ENCODE data around the gene TIPARP. TPM values are rescaled to one million over a fixed set of nuclear protein-coding genes. Genes with fewer than 3 reads are reported as not detected.

TIPARP gene
- total and polyA plus RNA-seq, 2 of the 8 experiments (the other 6 are each of a cell fraction or from before 2014, with no cell fraction given) = 1.6 to 5.8 TPM

- no peak overlapping the region for H3K4ac ChIP-seq (replicated peaks; ENCODE audit: insufficient read length, low read depth, low read length)
- no peak for DNase-seq (ENCODE audit: low read depth in 1 of 2, low spot score in 2 of 2)
- H3K27ac ChIP-seq (ENCODE audit: low read depth, low read length) = no peak overlapping the region
- H3K23ac ChIP-seq (ENCODE audit: insufficient read length) = no peak overlapping the region
- no peak overlapping the region for H3K18ac ChIP-seq (ENCODE audit: extremely low read depth, low read length)
- no peaks in the 10 kb centered on the region for H3K23me2 ChIP-seq (ENCODE audit: low read depth, low read length)
- H3K79me2 ChIP-seq (ENCODE audit: control insufficient read depth in 1 of 2, insufficient read depth in 2 of 2, low read length in 2 of 2) = no peaks in the 10 kb centered on the region
- no peak overlapping the region for H2AK5ac ChIP-seq (ENCODE audit: low read depth, low read length)
- no peaks in the 10 kb centered on the region for H3K27me3 ChIP-seq (replicated peaks in 1 of 4; ENCODE audit: control insufficient read depth in 3 of 4, extremely low read depth in 1 of 4, insufficient read depth in 3 of 4, low read length in 3 of 4)
- no peak overlapping the region for H2BK120ac ChIP-seq (replicated peaks; ENCODE audit: low read depth, low read length)
- H3K14ac ChIP-seq (ENCODE audit: insufficient read length) = no peak overlapping the region
- no peak overlapping the region for H2BK5ac ChIP-seq (ENCODE audit: low read depth, low read length)
- H3K9ac ChIP-seq (replicated peaks in 1 of 4; ENCODE audit: extremely low read depth in 1 of 4, low read depth in 3 of 4, low read length in 3 of 4) = no peak overlapping the region
- ChIA-PET POLR2A (ENCODE audit: partially characterized antibody) (no interaction called here), CTCF (ENCODE audit: partially characterized antibody) (interaction anchor here (0.7 to 1.1 kb wide), 3 partner anchors 12 to 58 kb away, joined by 3 to 4 read pairs (median 3); no protein-coding TSS in a partner anchor)
- H3K9me3 ChIP-seq (ENCODE audit: insufficient read depth in 2 of 2, low read depth in 1 of 2, low read length in 1 of 2) = no peaks in the 10 kb centered on the region
- H2BK12ac ChIP-seq (ENCODE audit: low read depth, low read length) = no peak overlapping the region
- H4K5ac ChIP-seq (ENCODE audit: insufficient read length, low read depth, low read length) = no peak overlapping the region
- H3K56ac ChIP-seq (replicated peaks; ENCODE audit: insufficient read length, low read depth, low read length) = no peak overlapping the region
- H3K4me1 ChIP-seq (replicated peaks in 1 of 4; ENCODE audit: control insufficient read depth in 3 of 4, insufficient read depth in 4 of 4, low read length in 3 of 4) = no peaks in the 10 kb centered on the region
- H3K4me2 ChIP-seq (ENCODE audit: insufficient read depth in 1 of 2, low read depth in 2 of 2, low read length in 2 of 2) = no peak overlapping the region
- H4K20me1 ChIP-seq (replicated peaks in 1 of 2; ENCODE audit: control insufficient read depth in 1 of 2, insufficient read depth in 2 of 2, low read length in 2 of 2) = no peaks in the 10 kb centered on the region
- no peak for FAIRE-seq
- no peak overlapping the region for H4K91ac ChIP-seq (replicated peaks; ENCODE audit: insufficient read length, low read length)
- H2BK15ac ChIP-seq (ENCODE audit: low read length) = no peak overlapping the region
- H2AFZ ChIP-seq (ENCODE audit: low read length) = no peak overlapping the region
- H4K8ac ChIP-seq (ENCODE audit: extremely low read depth, insufficient read depth, low read length) = no peak overlapping the region
- no peak overlapping the region for H3K4me3 ChIP-seq (ENCODE audit: extremely low read depth in 1 of 4, insufficient read depth in 2 of 4, low read depth in 3 of 4, low read length in 4 of 4)
- no peaks in the 10 kb centered on the region for H3K36me3 ChIP-seq (ENCODE audit: control insufficient read depth in 2 of 4, insufficient read depth in 4 of 4, low read length in 3 of 4)
- no peak overlapping the region for H2BK20ac ChIP-seq (ENCODE audit: low read length)
- H3K79me1 ChIP-seq (ENCODE audit: low read depth, low read length) = no peaks in the 10 kb centered on the region
- no peak for TF ChIP-seq CBX8 (IDR thresholded peaks at IDR 0.05; ENCODE audit: borderline replicate concordance, low read depth, low read length)
- no peak for TF ChIP-seq TCF12 (IDR thresholded peaks at IDR 0.05; ENCODE audit: low read depth, low read length)
- no peak for TF ChIP-seq BACH1 (IDR thresholded peaks at IDR 0.05; ENCODE audit: low read length)
- no peak for TF ChIP-seq MAFK (IDR thresholded peaks at IDR 0.05; ENCODE audit: low read depth, low read length)
- no peak for TF ChIP-seq POLR2A (IDR thresholded peaks at IDR 0.05; ENCODE audit: control extremely low read depth in 1 of 2, low read depth in 2 of 2, low read length in 2 of 2)
- TF ChIP-seq CREB1 (IDR thresholded peaks at IDR 0.05) = no peak
- no peak for TF ChIP-seq KDM1A (IDR thresholded peaks at IDR 0.05; ENCODE audit: borderline replicate concordance, low read length)
- TF ChIP-seq POU5F1 (IDR thresholded peaks at IDR 0.05; ENCODE audit: low read depth, low read length) = no peak
- TF ChIP-seq SP2 (IDR thresholded peaks at IDR 0.05; ENCODE audit: low read length) = no peak
- TF ChIP-seq RAD21 (IDR thresholded peaks at IDR 0.05 in 1 of 2, conservative IDR thresholded peaks at IDR 0.05 in 1 of 2; ENCODE audit: low read depth in 2 of 2, low read length in 2 of 2) = no peak
- TF ChIP-seq EZH2 (IDR thresholded peaks at IDR 0.05; ENCODE audit: low read depth, low read length, severe bottlenecking) = no peak
- no peak for TF ChIP-seq RNF2 (IDR thresholded peaks at IDR 0.05; ENCODE audit: borderline replicate concordance, low read depth, low read length, missing control alignments, poor library complexity, severe bottlenecking)
- no peak for TF ChIP-seq TBP (IDR thresholded peaks at IDR 0.05; ENCODE audit: low read depth, low read length)
- TF ChIP-seq TEAD4 (IDR thresholded peaks at IDR 0.05; ENCODE audit: low read depth, low read length) = no peak
- no peak for TF ChIP-seq RFX5 (IDR thresholded peaks at IDR 0.05; ENCODE audit: borderline replicate concordance, low read depth, low read length)
- no peak for TF ChIP-seq HDAC2 (IDR thresholded peaks at IDR 0.05; ENCODE audit: borderline replicate concordance in 1 of 2, low read depth in 2 of 2, low read length in 2 of 2)
Measured at GRCh38 chr3:156731813-156732212, 57.4 kb downstream of the TIPARP start.
